C4-2B (cell line): ENCODE data around the gene GATAD2A.

ENCODE experiments used
- CTCF ChIP-seq: fragments of 450-650 bp; conservative IDR thresholded peaks from 2 replicates; pipeline ENCODE4 v1.5.1; 2017; ENCODE audit warnings: mild to moderate bottlenecking
- ZFX ChIP-seq: fragments of 450-650 bp; IDR thresholded peaks from 2 replicates; pipeline ENCODE4 v1.6.1; 2017

- TF ChIP-seq CTCF (no peak), ZFX (no peak)
These were observed 42.2 kb downstream of the GATAD2A start for GRCh38 chr19:19447536-19448237.
